Fibroblast of villous mesenchyme (primary cell): ENCODE data around the gene PLEKHA5. TPM values are rescaled to one million over a fixed set of nuclear protein-coding genes. Genes with fewer than 3 reads are reported as not detected.

Experiments
- DNase-seq: peaks from one replicate; pipeline ENCODE4 v3.0.0-alpha.2; 2010; ENCODE audit warnings: low read depth
- H3K4me3 ChIP-seq: 2 replicates; pipeline ENCODE4 v1.5.1; 2011; ENCODE audit warnings: low read depth, mild to moderate bottlenecking, low read length
- total RNA-seq: library from RNA; depleted of rRNA; stranded (reverse); fragments of >200 nt; gene quantifications from 2 replicates; pipeline ENCODE4 v1.2.3, GENCODE V29; 2012
- TF ChIP-seq, protein P1 (sequence below): IDR thresholded peaks from 2 replicates; pipeline ENCODE4 v1.5.1; 2012; ENCODE audit warnings: low read depth, mild to moderate bottlenecking, low read length; ENCODE audit not compliant: insufficient read depth

The PLEKHA5 gene
- total RNA-seq, 1 donor: 37.1 TPM

DNA sequence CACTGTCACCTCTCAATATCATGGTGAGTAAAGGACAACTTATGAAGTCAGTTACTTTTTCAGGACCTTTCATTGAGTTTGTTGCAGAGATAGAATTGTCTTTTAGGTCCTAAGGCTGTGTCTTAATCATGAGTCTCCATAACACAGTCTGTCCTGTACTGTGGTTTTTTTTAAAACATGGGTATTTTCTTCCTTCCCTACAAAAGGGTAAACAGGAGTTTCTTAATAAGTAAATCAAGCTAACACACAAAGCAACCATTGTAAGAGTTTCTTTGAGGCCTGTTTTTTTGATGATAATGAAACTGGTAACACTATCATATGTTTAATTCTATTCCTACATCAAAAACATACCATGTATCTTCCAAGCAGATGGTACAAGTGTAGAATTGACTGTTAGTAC, 101.4 kb downstream of the PLEKHA5 start:
- DNase-seq: no peak
- TF ChIP-seq, protein P1, sequence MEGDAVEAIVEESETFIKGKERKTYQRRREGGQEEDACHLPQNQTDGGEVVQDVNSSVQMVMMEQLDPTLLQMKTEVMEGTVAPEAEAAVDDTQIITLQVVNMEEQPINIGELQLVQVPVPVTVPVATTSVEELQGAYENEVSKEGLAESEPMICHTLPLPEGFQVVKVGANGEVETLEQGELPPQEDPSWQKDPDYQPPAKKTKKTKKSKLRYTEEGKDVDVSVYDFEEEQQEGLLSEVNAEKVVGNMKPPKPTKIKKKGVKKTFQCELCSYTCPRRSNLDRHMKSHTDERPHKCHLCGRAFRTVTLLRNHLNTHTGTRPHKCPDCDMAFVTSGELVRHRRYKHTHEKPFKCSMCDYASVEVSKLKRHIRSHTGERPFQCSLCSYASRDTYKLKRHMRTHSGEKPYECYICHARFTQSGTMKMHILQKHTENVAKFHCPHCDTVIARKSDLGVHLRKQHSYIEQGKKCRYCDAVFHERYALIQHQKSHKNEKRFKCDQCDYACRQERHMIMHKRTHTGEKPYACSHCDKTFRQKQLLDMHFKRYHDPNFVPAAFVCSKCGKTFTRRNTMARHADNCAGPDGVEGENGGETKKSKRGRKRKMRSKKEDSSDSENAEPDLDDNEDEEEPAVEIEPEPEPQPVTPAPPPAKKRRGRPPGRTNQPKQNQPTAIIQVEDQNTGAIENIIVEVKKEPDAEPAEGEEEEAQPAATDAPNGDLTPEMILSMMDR: no peak
- H3K4me3 ChIP-seq: no peak overlapping the region

DNA sequence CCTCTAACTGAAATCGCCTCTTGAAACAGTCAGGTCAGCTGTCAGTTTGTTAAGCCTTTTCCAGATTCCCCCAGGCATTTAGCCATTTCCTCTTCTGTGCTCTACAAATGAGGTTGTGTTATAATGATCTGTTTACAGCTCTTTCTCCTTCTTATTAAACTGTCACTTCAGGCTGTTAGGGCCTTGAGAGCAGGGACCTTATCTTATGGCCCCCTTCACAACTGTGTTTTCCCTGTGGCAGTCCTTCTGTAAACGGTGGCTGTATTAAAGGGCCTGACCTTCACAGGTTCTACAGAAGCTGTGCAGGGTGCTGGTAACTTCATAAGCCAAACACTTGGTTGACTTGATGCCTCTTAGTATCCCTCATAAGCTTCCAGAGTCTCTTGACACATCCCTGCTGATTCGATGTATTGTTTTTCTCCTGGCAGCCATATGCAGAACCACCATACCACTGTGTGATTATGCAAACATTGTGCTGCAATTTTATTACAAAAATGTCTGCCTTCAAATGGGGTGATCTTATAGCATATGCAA, 104.7 kb downstream of the PLEKHA5 start:
- no peak overlapping the region for H3K4me3 ChIP-seq
- peak; percentile 58 for DNase-seq
- TF ChIP-seq, protein P1: no peak

DNA sequence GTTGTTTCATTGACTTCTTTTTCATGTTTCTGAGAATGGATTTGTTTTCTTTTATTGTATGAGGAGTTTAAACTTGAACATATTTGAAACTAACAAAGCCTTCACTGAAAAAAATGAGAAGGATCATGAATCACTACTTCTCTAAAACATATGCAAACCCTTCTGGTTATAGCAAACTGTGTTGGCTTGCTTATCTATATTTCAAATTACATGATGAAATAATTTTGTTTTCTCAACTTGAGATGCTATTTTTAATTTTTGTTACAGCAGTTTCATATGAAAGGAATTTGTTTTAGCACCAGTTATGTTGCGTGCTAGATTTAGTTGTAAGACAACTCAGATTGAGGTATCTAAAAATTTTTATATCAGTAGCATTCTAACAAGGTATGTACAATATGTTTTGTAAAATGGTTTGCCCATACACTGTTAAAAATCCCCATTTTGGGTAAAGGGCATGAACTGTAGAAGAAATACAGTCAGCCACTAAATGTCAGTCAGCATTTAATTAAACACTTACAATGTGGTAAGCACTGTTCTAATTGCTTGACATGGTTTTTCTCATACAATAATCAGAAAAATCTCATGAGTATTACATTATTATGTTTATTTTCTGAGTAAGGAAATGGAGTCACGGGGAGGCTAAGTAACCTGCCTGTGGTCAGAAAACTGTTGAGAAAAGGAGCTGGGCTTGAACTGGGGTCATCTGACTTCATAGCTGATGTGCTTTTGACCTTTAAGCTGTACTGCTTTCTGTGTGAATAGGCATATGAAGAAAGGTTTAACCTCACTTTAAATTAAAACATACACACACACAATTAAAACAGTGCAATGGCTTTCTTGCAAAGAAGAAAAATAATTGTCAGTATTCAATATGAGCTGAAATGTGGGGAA, 105.7 kb downstream of the PLEKHA5 start:
- TF ChIP-seq, protein P1: no peak
- DNase-seq: peak; percentile 69
- no peak overlapping the region for H3K4me3 ChIP-seq

DNA sequence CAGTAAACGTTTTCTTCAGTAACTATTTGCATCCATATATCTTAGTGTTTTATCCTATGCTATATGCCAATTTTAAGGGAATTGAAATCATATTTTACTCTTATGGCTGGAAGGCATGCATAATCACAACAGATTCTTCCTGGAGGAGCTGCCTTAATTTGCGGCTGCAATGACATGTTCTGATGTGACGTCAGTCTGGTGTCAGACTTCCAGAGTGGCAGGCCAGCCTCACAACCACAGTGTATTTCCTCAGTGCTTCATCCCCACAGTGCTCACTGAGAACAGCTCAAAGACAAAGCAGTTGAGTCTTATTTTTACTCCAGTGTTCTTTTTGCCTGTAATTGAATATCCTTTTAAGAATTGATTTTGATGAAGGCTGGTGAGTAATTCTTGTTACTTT, 107.1 kb downstream of the PLEKHA5 start:
- H3K4me3 ChIP-seq: no peak overlapping the region
- TF ChIP-seq, protein P1: no peak
- DNase-seq: no peak

GRCh38 chr12:19238540-19238939, 109.0 kb downstream of the PLEKHA5 start:
- H3K4me3 ChIP-seq: no peak overlapping the region
- no peak for DNase-seq
- TF ChIP-seq, protein P1: no peak

DNA sequence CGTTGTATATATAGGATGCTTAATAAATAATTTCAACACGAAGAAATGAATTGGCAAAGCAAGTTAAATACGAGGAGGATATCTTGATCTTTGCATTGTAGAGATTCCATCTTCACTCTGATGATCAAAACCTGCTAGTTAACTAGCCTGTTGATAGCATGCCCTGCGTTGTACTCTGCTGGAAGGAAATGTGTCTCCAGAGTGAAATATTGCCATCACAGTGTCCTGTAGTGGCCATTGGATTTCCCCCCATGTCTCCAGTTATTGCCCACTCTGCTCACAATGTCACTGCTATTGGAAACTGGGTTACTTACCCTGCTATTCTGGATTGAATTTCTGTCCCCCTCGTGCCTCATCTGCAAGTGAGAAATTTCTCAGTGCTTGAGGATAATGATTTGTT, 109.6 kb downstream of the PLEKHA5 start:
- H3K4me3 ChIP-seq: no peak overlapping the region
- no peak for DNase-seq
- TF ChIP-seq, protein P1: no peak
